ENCODE data around the gene CFI.
"Not testable (repeated sequence)": the region's sequence is repeated elsewhere in the genome, so short reads cannot be mapped to it uniquely, and the experiment has no call there.

The CFI gene

DNA sequence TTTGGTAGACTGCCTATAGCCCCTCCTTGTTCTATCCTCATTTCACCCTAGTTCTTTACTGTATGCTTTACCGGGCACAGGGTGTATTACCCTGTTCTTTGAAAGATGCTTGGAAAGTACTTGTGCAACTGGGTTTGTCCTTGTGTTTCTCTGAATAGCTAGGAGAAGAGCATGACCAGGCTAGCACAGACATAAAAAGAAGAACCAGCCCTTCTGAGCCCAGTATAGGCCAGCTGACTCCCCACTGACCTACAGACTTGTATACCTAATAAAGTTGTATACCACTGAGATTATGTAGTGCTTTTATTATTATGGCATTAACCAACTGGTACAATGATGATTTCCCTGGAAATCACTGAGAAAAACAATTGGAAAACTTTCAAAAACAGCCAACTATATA is 15.0 kb downstream of the CFI start:
- Histone ChIP-seq H3K9me3 (no peaks in the 10 kb centered on the region), H3K4me1 (no peaks in the 10 kb centered on the region), H3K4me3 (ENCODE audit: low read depth, low read length) (no peak overlapping the region), H3K27me3 (no peaks in the 10 kb centered on the region; the same call in 1 of the 2 replicates), H3K36me3 (no peaks in the 10 kb centered on the region)
- TF ChIP-seq, protein P1, sequence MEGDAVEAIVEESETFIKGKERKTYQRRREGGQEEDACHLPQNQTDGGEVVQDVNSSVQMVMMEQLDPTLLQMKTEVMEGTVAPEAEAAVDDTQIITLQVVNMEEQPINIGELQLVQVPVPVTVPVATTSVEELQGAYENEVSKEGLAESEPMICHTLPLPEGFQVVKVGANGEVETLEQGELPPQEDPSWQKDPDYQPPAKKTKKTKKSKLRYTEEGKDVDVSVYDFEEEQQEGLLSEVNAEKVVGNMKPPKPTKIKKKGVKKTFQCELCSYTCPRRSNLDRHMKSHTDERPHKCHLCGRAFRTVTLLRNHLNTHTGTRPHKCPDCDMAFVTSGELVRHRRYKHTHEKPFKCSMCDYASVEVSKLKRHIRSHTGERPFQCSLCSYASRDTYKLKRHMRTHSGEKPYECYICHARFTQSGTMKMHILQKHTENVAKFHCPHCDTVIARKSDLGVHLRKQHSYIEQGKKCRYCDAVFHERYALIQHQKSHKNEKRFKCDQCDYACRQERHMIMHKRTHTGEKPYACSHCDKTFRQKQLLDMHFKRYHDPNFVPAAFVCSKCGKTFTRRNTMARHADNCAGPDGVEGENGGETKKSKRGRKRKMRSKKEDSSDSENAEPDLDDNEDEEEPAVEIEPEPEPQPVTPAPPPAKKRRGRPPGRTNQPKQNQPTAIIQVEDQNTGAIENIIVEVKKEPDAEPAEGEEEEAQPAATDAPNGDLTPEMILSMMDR (IDR thresholded peaks at IDR 0.05; ENCODE audit: low read depth, low read length) = no peak
- DNase-seq = no peak

DNA sequence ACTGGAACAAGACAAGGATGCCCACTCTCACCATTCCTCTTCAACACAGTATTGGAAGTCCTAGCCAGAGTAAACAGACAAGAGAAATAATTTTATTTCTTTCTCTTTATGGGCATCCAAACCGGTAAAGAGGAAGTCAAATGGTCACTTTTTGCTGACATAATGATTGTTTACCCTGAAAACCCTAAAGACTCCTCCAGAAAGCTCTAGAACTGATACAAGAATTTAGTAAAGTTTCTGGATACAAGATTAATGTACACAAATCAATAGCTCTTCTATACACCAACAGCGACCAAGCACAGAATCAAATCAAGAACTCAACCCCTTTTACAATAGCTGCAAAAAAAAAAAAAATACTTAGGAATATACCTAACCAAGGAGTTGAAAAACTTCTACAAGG is 19.7 kb downstream of the CFI start:
- not testable (repeated sequence) for H3K27me3 ChIP-seq; H3K4me1 ChIP-seq; H3K4me3 ChIP-seq (ENCODE audit: low read depth, low read length); H3K9me3 ChIP-seq; DNase-seq; H3K36me3 ChIP-seq

DNA sequence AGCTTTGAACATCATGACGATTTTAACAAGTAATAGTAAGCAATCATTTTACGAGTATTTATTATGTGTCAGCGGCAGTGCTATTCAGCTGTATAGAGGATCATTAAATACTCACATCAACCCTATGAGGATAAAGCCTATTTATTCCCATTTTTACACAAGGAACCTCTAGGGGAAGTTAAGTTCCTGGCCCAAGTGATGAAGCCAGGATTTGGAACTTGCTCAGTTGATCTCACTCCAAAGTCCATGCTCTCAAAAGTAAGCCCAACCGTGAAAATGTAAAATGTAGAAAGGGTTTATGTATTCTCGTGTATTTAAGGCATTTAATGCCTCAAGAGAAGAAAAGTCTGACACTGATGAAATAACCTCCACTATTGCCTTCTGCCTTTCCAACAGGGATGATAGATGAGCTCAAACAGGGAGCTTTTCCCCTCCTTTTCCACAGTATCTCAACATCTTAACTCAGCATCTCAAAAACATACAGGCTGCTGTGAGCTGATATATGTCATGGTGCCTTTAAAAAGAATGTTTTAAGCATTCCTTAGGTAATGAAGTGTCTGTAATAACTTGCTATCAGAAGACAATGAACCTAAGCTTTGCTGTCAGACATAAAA is 36.9 kb downstream of the CFI start:
- TF ChIP-seq, protein P1 (IDR thresholded peaks at IDR 0.05; ENCODE audit: low read depth, low read length) = no peak
- no peaks in the 10 kb centered on the region for H3K36me3 ChIP-seq
- no peaks in the 10 kb centered on the region for H3K9me3 ChIP-seq
- H3K4me1 ChIP-seq = no peaks in the 10 kb centered on the region
- no peaks in the 10 kb centered on the region; the same call in 1 of the 2 replicates for H3K27me3 ChIP-seq
- no peak overlapping the region for H3K4me3 ChIP-seq (ENCODE audit: low read depth, low read length)
- DNase-seq = no peak

DNA sequence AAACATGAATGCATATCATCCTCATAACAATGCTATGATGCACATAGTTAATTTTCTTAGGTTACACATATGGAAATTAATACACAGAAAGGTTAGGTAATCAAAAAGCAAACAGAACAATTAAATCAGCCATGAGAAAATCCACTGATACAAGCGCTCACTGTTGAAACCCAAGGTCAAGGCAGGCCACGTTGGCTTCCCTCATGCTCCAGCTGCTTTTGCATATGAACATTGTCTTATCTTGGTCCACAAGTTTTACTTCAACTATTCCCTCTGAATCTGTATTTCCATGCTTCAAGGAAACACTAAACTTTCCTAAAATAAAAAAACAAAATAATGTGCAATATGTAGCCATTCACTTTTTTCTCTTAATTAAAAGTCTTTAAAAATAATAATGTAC is 37.4 kb downstream of the CFI start:
- H3K4me3 ChIP-seq (ENCODE audit: low read depth, low read length) = no peak overlapping the region
- DNase-seq = no peak
- H3K4me1 ChIP-seq = no peaks in the 10 kb centered on the region
- H3K27me3 ChIP-seq = no peaks in the 10 kb centered on the region; the same call in 1 of the 2 replicates
- TF ChIP-seq, protein P1 (IDR thresholded peaks at IDR 0.05; ENCODE audit: low read depth, low read length) = no peak
- H3K9me3 ChIP-seq = no peaks in the 10 kb centered on the region
- no peaks in the 10 kb centered on the region for H3K36me3 ChIP-seq

- H3K27me3 ChIP-seq = no peaks in the 10 kb centered on the region
- H3K36me3 ChIP-seq = no peaks in the 10 kb centered on the region
- H3K4me3 ChIP-seq (ENCODE audit: low read depth, low read length) = no peak overlapping the region
- H3K9me3 ChIP-seq = no peaks in the 10 kb centered on the region
- TF ChIP-seq, protein P1 (IDR thresholded peaks at IDR 0.05; ENCODE audit: low read depth, low read length) = no peak
- DNase-seq = no peak
- no peaks in the 10 kb centered on the region for H3K4me1 ChIP-seq
These were observed 41.1 kb downstream of the CFI start for GRCh38 chr4:109760682-109761081.

- Histone ChIP-seq H3K4me3 (ENCODE audit: low read depth, low read length) (no peak overlapping the region), H3K27me3 (no peaks in the 10 kb centered on the region), H3K9me3 (no peaks in the 10 kb centered on the region), H3K36me3 (no peaks in the 10 kb centered on the region), H3K4me1 (no peaks in the 10 kb centered on the region; the same call in 1 of the 2 replicates)
- no peak for DNase-seq
- TF ChIP-seq, protein P1 (IDR thresholded peaks at IDR 0.05; ENCODE audit: low read depth, low read length) = no peak
These were observed 46.1 kb downstream of the CFI start for GRCh38 chr4:109755656-109756055.
